ENCODE measurements around the gene DENND1A.

Gene DENND1A

DNA sequence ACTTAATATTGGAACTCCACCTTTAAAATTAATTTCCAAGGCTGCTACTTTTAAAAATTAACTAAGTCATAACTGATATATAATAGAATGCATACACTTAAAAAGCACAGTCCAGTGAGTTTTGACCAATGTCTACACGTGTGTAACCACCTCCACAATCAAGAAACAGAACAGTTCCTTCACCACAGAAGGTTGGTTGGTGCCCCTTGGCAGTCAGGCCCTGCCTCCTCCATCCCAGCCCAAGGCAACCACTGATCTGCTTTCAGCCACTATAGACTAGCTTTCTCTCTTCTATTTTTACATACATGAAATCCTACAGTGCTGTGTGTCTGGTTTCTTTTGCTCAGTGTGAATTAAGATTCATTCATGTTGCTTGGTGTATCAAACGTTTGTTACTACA is 358.7 kb downstream of the DENND1A start:
- no peak for DNase-seq (ENCODE audit: low read depth, low spot score)

DNA sequence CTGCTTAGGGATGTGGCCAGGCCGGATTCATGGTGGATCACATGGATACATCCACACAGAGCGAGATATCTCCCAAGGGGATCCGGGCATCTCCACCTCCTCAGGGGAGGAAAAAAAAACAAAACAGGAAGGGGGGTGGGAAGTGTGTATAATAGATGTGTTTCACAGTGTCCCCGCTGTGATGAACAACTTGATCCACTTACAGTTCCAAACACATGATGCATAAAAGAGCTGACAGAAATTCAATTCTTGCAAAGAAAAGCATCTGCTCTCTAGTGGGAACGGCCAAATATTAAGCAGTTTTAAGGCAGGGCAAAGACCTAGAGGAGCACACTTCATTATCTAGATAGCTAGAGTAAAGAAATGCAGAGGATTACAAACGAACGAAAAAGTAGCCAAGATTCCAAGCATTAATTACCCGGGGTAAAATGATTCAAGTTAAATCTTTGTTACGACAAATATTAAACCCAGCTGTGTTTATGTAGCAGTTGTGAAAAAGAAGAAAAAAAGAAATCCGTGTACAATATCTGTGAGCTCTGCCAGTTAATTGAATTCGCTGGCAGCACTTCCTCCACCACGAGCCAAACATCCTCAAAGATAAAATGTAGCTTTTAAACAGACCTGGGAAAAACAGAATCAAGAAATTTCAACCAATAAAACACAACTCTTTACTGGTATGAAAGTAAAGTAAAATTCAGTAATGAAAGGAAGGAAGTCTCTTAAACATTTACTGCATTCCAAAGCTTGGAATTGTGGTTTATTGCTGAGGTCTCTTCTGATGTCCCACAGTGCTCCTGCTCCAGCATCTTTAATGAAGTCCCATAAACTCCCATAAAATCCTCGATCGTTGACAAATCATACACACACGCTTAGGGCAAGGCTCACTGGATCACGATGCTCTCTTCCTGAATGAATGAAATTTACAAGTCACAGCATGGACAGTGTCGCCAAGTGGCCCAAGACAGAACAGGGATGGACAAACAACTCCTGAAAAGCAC is 360.9 kb downstream of the DENND1A start:
- DNase-seq (ENCODE audit: low read depth, low spot score), result no peak

DNA sequence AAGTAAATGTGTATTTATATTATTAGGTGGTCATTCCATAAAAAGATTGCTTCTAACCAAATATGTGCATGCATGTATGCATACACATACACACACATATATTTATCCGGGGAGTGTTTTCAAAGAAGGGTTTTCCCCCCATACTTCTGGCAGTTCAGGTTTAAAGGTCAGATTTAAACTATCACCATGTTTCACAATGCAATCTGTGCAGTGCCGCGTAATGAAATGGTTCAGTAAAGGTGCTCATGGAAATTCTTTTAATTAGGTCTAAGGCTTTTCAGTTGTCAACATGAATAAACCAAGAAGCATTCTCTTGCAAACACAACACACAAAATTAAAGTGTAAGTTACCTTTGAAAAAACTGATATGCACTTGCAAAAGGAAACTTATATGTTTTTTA is 362.9 kb downstream of the DENND1A start:
- no peak for DNase-seq (ENCODE audit: low read depth, low spot score)

DNA sequence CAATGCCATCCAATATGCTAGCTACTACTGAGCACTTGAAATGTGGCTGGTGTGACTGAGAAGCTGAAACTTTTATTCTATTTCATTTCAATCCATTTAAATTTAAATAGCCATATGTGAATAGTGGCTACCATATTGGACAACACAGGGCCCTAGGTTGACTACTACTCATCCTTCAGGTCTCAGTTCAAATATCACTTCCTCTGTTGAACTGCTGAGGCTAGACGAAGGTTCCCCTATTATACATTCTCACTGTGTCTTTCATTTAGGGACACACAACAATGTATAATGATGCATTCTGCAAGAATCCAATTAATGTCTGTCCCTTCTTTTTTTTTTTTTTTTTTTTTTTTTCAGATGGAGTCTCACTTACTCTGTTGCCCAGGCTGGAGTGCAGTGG is 365.3 kb downstream of the DENND1A start:
- DNase-seq (ENCODE audit: low read depth, low spot score), result no peak

DNA sequence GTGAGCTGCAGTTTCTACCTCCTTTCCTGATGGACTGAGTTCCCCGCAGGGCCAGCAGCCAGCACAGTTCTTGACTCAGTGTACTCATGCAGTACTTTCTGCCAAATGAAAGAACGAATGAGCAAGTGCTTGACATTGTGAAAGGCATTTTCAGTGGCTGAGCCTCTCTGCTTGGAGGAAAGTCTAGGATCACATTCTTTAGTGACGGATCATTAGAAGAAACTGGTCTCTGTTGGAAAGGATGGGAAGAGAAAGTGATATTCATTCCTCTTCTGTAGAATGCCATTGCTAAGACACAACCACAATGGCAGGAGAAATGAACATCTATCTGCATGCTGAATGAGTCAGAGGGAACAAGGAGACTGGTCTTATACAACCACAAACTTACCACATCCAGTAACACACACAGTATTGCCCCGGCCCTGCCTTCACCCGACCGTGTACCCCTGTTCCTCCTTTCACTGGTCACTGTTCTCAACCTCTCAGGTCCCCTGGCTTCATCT is 367.0 kb downstream of the DENND1A start:
- DNase-seq (ENCODE audit: low read depth, low spot score), result no peak

DNA sequence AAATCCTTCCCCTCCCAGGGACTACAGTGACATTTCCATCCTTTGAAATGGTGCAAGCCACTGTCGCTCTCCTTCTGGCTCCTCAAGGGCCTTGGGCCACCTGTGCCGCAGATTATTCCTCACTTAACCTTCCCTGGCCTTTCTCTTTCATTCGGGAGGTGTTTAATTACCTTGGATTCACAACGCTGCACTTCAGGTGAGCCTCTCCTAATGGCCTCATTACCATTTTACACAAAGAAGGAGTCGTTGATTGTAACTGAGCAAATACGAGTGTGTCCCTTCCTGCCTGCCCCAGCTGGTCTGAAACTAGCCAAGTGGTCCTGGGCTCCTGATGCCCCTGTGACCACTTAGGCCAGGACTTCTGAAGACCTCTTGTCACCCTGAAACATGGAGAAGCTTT is 368.9 kb downstream of the DENND1A start:
- no peak for DNase-seq (ENCODE audit: low read depth, low spot score)

DNA sequence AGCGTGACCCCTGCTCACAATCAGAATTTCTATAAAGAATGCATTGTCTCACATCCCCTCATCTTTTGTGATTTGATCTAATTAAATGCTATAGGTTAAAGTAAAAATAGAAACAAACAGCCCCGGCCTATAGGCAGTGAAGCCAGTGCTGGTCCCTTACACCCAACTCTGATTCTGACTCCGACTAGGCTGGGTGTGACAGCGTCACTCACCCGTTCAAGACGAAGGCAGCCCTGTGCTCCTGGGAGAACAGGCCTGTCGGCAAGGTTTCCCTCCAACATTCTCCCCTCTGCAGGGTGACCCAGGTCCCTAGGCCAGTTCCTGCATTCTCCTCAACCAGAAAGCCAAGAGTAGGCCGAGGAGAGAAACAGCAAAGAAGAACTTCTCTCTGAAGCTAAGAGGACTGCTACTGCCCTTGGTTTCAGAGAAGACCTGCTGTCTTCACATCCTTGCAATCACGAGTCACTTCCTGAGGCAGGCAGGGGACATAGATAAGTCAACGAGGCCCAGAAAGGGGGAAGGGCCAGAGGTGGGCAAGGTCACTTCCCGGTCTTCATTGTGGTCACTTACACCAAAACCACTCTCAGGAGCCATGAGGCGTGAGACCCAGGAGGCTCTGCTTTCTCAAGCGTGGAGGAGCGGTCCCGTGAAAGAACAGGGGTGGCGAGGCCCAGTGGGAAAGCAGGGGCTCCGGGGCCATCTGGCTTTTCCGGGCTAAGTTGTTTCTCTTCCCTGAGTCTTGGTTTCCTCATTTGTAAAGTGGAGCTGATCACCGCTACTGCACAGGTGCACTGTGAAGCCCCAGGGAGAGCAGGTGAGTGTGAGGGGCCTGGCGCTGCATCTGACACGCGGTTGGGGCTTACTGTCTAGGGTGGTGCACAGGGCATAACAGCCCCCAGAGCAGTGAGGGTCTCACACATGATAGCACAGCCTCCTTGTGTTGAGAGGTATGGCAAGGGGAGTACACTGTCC is 373.2 kb downstream of the DENND1A start:
- DNase-seq (ENCODE audit: low read depth, low spot score), result no peak

DNA sequence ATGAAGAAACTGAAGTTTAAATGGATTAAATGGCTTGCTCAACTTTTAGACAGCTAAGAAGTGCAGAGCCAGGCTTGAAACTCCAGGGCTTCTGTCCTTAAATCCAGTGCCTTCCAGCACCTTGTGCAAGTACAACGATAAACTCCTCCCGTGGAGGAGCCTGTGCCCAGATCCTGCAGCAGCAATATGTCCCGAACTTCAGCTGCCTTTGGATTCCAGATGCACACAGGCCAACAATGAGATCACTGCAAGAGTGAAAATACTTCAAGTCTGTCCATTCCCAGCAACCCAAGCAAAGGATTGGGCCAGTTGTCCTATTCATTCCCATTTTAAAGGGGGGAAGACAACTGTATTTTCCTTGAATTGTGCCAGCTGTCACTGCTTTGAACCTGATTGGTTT is 374.3 kb downstream of the DENND1A start:
- no peak for DNase-seq (ENCODE audit: low read depth, low spot score)

DNA sequence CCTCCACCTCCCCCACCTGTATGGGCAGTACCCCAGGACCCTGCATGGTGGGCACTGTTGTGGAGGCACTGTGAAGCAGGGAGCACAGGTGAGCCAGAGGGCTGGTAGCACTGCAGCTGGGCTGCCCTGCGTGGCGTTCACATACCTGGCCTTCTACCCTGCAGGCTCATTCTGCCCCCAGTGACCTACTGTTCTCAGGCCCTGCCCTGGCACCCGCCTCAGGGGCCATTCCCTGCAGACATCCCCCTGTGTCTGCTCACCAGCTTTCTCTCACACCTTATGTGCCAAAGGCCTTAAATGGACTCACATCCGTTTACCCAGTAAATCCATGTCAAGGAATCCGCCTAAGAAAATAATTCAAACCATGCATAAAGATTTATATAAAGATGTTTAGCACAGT is 377.4 kb downstream of the DENND1A start:
- DNase-seq (ENCODE audit: low read depth, low spot score), result no peak

DNA sequence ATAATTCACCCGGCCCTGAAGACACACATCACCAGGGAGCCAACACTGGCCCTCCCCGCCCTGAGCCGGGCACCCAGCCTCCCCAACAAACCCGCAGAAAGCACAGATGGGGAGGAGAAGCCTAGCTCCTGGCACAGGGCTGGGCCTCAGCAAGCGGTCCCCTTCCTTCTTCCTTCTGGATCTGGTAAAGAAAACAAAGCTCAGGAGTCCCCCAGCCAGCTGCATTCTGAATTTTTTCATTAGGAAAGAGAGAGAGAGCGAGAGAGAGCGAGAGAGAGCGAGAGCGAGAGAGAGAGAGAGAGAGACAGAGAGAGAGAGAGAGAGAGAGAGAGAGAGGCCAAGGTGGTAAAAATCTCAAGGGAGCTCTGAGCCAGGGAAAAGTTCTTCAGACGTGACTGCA is 378.2 kb downstream of the DENND1A start:
- DNase-seq (ENCODE audit: low read depth, low spot score), result no peak

DNA sequence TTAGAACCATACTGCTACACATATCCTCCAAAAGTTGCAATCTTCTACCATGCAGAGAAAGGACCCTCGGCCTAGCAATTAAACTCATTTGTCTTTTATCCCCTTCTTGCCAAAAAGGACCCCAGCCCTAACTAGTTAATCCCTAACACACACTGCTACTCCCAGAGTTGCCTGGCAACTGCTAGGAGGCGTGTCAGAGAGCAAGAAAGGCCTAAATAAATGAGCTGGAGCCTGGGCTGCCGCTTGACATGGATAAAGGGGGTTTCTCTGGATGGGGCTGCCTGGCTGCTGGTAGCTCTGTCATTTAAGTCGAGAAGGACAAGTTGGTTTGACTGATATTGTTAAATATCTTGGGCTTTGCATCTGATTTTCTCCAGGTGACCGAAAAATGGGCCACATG is 379.1 kb downstream of the DENND1A start:
- DNase-seq (ENCODE audit: low read depth, low spot score), result no peak

DNA sequence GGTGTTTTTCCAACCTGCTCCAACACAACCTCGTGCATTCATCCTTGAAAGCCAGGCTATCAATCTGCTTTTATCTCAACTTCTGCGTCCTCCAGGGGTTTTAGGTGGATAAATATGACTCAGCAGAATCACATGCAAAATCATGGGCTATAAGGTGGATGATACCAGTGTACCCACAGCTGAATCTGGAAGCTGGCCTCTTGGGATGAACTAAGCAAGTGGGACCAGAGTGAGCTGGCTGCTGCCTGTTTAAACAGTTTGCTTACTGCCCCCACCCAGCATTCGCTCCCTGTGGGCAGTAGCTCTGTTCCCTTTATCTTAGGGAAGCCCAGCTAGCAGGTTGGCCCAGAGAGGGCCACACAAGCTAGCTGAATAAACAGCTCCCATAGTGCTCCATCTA is 379.9 kb downstream of the DENND1A start:
- DNase-seq (ENCODE audit: low read depth, low spot score), result no peak

DNA sequence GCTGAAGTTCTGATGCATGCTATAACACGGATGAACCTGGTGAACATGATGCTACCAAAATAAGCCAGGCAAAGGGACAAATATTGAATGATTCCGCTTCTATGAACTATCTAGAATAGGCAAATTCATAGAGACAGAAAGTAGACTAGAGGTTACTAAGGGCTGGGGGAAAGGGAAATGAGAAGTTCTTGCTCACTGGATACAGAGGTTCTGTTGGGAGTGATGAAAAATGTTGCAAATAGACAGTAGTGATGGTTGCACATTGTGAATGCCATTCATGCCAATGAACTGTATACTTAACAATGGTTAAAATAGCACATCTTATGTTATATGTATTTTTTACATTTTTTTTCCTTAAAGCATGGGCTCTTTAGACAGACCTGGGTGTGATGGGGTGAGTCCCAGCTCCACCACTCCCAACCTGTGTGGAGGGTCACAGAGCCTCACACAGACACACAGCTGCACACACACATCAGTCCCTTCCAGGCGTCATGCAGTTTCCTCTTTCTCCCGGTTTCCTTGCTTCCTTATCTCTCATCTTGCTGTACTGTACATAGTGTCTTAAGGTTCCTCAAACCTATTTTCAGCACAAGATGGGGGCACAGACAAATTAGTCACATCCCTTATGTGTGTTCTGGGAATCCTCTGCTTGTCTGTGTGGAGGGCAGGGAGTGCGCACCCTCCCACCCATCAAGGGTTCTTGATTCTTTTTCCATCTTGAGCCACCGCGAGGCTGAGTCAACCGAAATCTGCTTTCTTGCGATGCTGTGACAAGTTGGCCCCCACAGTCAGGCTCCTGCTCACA is 381.0 kb downstream of the DENND1A start:
- peak; percentile 41 for DNase-seq (ENCODE audit: low read depth, low spot score)

DNA sequence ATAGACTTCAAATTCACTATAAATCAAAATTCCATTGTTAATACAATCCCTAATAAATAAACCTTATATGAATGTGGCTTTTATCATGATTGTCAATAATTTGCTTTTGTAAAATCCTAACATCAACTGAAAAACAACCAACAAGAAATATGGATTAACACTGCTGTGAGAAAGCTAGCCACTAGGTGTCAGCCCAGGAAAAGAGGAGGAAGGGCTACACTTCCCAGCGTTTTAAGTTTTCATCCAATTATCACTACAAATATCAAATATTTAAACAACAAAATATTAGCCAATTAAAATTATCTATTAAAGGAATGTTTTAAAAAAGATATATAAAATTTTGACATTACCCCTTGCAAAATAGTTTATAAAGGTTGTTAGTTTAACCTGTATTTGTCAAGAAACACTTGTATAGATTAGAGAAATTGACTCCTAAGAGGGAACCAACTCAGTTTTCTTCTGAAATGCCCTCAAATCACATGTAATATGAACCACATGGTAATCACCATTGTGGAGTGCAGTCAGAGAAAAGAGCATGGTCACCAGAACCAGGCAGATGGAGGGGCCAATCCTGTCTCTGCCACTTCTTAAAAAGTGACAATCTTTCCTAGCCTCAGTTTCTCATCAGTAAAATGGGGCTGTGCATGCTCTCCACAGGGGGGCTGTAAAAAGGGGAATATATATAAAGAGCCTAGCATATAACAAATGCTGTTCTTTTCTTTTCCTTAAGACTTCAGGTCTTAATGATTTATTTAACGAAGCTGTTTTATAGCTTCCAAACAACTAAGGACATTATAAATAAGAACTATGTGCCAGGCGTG is 385.7 kb downstream of the DENND1A start:
- no peak for DNase-seq (ENCODE audit: low read depth, low spot score)

DNA sequence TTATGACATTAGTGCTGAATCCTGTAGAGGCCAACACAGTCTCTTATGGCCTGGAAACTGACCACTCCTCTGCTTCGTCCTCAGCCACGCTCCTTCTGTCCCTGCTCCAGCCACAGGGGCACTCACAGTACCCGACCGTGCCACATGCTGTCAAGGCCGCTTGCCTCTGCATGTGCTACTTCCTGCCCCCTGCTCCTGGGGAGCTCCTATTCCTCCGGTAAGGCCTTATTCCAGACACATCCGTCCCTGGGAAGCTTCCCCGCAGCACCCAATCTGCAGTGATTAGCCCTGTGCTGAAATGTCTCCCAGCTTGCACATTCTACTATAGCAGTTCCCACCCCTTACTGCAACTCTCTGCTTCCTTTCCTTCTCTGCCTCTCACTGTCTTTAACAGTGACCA is 386.4 kb downstream of the DENND1A start:
- DNase-seq (ENCODE audit: low read depth, low spot score), result no peak

DNA sequence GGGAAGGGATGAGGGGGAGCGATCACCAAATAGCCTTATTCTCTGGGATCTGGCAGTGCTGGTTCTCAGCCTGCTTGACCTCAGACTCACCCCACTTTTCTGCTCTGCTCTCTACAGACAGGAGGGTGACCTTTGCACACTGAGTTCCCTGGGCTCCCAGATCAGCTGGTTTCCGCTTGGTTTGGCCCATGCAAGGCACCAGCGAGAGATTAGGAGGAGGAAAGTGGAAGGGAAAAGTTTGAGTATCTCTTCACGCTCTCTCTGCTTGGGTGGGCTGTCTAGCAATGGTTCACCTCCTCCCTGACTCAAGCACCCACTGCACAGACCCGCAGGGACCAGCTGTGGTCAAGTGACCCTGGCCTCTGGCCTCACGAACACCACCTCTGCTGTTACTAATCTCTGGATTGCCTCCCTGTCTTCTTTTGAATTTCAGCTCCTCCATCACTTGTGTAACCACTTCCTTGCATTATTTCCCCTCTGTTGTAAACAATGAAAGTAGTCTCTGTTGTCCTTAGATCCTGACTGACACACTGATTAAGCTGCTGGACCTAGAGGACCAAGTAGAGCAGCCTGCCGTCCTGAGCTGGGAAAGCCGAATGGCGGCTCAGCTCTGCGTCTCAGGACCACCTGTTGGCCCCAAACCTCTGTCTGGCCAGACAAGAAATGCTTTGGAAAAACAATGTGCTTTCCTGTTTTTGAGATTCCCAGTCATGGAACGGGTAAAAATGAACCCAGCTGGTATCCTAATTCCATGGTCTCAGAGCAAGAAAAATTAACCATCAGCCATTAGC is 387.3 kb downstream of the DENND1A start:
- DNase-seq (ENCODE audit: low read depth, low spot score), result no peak

DNA sequence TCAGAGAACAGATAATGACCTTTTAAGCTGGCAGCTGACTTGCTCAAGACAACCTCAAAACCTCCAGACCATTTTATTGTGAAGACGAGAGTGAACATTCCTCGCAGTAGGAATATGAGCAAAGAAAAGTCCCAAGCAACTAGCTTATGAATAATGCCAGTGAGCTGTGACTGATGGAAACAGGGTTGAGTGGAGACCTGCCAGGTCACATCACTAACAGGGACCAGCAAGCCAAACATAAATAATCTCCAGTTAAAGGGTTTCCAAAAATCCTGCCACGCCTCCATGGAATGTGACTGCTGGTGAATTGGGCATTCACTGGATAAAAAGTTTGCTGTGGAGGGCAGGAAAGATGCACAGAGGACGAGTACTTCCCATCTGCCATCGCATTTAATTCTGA is 388.5 kb downstream of the DENND1A start:
- no peak for DNase-seq (ENCODE audit: low read depth, low spot score)

DNA sequence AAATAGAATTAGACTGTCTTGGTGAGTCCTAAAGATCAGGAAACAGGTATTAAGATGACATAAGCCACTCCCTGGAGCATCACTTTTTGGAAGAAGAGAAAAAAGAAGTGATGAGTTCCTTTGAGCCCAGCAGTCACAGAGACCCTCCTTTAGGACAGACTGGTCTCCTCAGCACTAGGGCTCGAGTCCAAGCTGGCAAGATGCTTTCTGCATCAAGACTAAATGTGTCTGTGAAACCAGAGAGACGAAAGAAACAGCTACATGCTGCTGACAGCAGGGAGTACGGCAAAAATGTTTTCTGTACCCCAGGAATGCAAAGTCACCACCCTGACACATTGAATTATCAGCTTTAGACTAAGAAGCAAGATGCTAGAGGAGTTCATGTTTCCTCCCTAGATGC is 389.5 kb downstream of the DENND1A start:
- no peak for DNase-seq (ENCODE audit: low read depth, low spot score)

DNA sequence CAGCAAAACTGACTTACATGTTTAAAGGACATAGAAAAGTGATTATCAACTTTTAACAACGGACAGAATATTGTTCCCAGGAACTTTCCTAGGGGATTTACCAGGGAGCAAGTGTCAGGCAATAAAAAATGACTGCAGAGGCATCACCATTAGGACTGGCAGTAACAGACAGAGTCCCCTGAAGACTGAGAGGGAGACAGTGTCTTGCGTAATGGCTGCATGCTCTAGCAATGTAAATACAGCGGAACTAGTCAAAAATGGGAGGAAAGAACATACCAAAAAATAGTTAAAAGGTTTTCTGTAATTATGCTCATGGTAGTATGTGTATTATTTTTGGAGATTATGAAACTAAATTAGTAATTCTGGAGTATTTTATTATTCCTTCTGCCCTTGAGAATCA is 392.1 kb downstream of the DENND1A start:
- DNase-seq (ENCODE audit: low read depth, low spot score), result no peak

DNA sequence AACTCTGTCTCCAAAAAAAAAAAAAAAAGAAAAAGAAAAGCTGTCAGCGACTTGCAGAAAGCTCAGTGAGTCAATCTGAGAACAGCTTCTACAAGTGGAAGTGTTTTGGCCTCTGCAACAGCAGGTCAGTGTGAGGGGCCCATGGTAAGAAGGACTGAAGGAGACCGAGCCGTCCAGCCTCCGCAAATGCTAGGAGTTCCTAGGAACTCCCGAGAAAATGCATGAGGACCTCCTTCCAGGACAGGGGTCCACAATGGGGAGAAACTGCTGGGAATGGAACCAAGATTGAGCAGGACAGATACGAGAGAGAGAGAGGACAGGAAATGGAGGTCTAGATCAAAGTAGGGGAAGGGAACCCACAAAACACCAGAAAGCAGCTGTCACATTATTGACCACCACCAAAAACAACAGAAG is 393.5 kb downstream of the DENND1A start:
- DNase-seq (ENCODE audit: low read depth, low spot score), result no peak
